Nucleus accumbens (tissue), 56 donors: ENCODE results near the gene FBXW7.
"Not testable (repeated sequence)": the region's sequence is repeated elsewhere in the genome, so short reads cannot be mapped to it uniquely, and the experiment has no call there.

Experiments
- DNase-seq, 56 donors: peaks; one replicate each; lab custom pipeline; 2025; lab: John Stamatoyannopoulos, UW

The FBXW7 gene

GRCh38 chr4:152535903-152536544 lies at the start of gene FBXW7:
FBXW7 (minus strand) TSS chr4:152536092; CDS start chr4:152411803, 124,289 bp downstream.
- DNase-seq: peak; percentile 83 to 100 (median 98)

GRCh38 chr4:152585023-152585441 lies 49.1 kb upstream of the FBXW7 start:
- no peak for DNase-seq

- no peak for DNase-seq
Observed at GRCh38 chr4:152581536-152582160, 45.8 kb upstream of the FBXW7 start.

GRCh38 chr4:152579916-152580315 lies 44.0 kb upstream of the FBXW7 start:
- DNase-seq: no peak

GRCh38 chr4:152579107-152579764 lies 43.3 kb upstream of the FBXW7 start:
- no peak for DNase-seq

GRCh38 chr4:152578670-152579069 lies 42.8 kb upstream of the FBXW7 start:
- no peak for DNase-seq

GRCh38 chr4:152577708-152578396 lies 42.0 kb upstream of the FBXW7 start:
- DNase-seq: no peak

- no peak for DNase-seq
Observed at GRCh38 chr4:152575533-152575932, 39.6 kb upstream of the FBXW7 start.

- DNase-seq: no peak
Observed at GRCh38 chr4:152573861-152574260, 38.0 kb upstream of the FBXW7 start.

GRCh38 chr4:152572417-152573086 lies 36.7 kb upstream of the FBXW7 start:
- no peak for DNase-seq

- no peak for DNase-seq
Observed at GRCh38 chr4:152571770-152572169, 35.9 kb upstream of the FBXW7 start.

- DNase-seq: no peak
Observed at GRCh38 chr4:152571296-152571695, 35.4 kb upstream of the FBXW7 start.

GRCh38 chr4:152565333-152565732 lies 29.4 kb upstream of the FBXW7 start:
- DNase-seq: no peak

- no peak for DNase-seq
Observed at GRCh38 chr4:152564336-152564735, 28.4 kb upstream of the FBXW7 start.

GRCh38 chr4:152563209-152563608 lies 27.3 kb upstream of the FBXW7 start:
- no peak for DNase-seq

GRCh38 chr4:152559641-152560040 lies 23.7 kb upstream of the FBXW7 start:
- DNase-seq: no peak

- no peak for DNase-seq
Observed at GRCh38 chr4:152558396-152558795, 22.5 kb upstream of the FBXW7 start.

- no peak for DNase-seq
Observed at GRCh38 chr4:152556834-152557233, 20.9 kb upstream of the FBXW7 start.

- DNase-seq: no peak
Observed at GRCh38 chr4:152556283-152556682, 20.4 kb upstream of the FBXW7 start.

GRCh38 chr4:152554742-152555141 lies 18.9 kb upstream of the FBXW7 start:
- DNase-seq: no peak

GRCh38 chr4:152550687-152551086 lies 14.8 kb upstream of the FBXW7 start:
- not testable (repeated sequence) for DNase-seq
